Spleen (tissue), 7 donors: ENCODE data around the gene TNS4.

ENCODE experiments used
- POLR2A ChIP-seq, 3 donors: fragments of 450-650 bp; IDR thresholded peaks; one replicate each; pipeline ENCODE4 v1.5.1; 2017; ENCODE audit warnings: antibody characterized with exemption in 3 of 3, mild to moderate bottlenecking in 1 of 3
- POLR2AphosphoS5 ChIP-seq, 3 donors: sonication (generic); formaldehyde crosslinking; IDR thresholded peaks; one replicate each; pipeline ENCODE4 v1.5.1; 2017; ENCODE audit warnings: antibody characterized with exemption in 3 of 3
- TF ChIP-seq, protein P1 (sequence below), 11 experiments: fragments of 200-600 bp in 7 of 11; fragments of 450-650 bp in 4 of 11; sonication (generic) in 4 of 11; IDR thresholded peaks in 8 of 11; conservative IDR thresholded peaks in 3 of 11; 1 replicate in 7 of 11; 2 replicates in 4 of 11; pipeline versions ENCODE4 v1.4.0 to v1.8.0; 2016 to 2021; ENCODE audit warnings: antibody characterized with exemption in 11 of 11, inconsistent platforms in 4 of 11, mild to moderate bottlenecking in 1 of 11
- donor health status: DM: no; HTN: no; CAD: no; lungs with moderate emphysema.
- donor health status: DM: no; HTN: no; CAD: no.
- donor health status: DM: no; HTN: no; CAD: no.

DNA sequence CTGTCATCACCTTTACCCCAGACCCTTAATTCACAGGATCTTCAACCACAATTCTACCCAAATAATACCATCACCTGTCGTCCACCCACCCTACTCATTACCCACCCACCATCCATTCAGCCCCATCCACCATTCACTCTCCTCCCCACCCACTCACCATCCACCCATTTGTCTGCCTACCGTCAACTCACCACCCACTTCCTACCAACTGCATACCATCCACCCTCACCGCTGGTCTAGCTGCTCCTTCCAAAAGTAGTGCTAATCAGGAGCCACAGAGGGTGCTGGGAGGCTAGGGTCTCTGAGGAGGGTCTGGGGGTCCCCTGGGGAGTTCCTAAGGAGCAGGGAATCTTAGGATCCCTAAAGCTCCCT is 70.2 kb downstream of the TNS4 start:
- TF ChIP-seq, protein P1, sequence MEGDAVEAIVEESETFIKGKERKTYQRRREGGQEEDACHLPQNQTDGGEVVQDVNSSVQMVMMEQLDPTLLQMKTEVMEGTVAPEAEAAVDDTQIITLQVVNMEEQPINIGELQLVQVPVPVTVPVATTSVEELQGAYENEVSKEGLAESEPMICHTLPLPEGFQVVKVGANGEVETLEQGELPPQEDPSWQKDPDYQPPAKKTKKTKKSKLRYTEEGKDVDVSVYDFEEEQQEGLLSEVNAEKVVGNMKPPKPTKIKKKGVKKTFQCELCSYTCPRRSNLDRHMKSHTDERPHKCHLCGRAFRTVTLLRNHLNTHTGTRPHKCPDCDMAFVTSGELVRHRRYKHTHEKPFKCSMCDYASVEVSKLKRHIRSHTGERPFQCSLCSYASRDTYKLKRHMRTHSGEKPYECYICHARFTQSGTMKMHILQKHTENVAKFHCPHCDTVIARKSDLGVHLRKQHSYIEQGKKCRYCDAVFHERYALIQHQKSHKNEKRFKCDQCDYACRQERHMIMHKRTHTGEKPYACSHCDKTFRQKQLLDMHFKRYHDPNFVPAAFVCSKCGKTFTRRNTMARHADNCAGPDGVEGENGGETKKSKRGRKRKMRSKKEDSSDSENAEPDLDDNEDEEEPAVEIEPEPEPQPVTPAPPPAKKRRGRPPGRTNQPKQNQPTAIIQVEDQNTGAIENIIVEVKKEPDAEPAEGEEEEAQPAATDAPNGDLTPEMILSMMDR (IDR thresholded peaks at IDR 0.05 in 8 of 11, conservative IDR thresholded peaks at IDR 0.05 in 3 of 11) = no peak
- TF ChIP-seq POLR2A (IDR thresholded peaks at IDR 0.05) = no peak
- TF ChIP-seq POLR2AphosphoS5 (IDR thresholded peaks at IDR 0.05) = no peak
